ENCODE data around the gene ANKRD44.

ANKRD44 gene

DNA sequence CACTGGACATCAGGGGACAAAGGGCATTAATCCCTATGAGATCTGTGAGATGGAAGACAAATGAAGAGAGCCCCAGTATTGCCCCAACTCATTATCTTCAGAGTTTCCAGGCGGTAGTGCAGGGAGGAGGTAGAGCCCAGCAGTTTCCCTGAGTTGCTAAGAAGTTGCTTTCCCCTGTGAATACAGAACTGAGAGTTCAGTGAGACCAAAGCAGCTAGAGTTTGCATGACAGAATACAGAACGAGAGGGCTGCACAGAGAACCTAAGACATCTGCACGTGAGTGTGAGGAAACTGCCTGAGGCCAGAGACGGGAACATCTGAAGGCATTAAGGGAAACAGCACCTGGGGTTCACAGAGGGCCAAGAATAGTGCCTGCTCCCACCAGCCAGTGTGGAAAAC lies 366.0 kb downstream of the ANKRD44 start:
- TF ChIP-seq FOXP2 (optimal IDR thresholded peaks at IDR 0.05; ENCODE audit: borderline replicate concordance, extremely low read depth, extremely low read length, insufficient read depth) (no peak), POLR2AphosphoS5 (IDR thresholded peaks at IDR 0.05; ENCODE audit: low read depth, low read length) (no peak), TAF1 (IDR thresholded peaks at IDR 0.05; ENCODE audit: borderline replicate concordance, insufficient read depth, low read length) (no peak), SIN3A (IDR thresholded peaks at IDR 0.05; ENCODE audit: borderline replicate concordance, insufficient read depth, low read length) (no peak)
- TF ChIP-seq, protein P1, sequence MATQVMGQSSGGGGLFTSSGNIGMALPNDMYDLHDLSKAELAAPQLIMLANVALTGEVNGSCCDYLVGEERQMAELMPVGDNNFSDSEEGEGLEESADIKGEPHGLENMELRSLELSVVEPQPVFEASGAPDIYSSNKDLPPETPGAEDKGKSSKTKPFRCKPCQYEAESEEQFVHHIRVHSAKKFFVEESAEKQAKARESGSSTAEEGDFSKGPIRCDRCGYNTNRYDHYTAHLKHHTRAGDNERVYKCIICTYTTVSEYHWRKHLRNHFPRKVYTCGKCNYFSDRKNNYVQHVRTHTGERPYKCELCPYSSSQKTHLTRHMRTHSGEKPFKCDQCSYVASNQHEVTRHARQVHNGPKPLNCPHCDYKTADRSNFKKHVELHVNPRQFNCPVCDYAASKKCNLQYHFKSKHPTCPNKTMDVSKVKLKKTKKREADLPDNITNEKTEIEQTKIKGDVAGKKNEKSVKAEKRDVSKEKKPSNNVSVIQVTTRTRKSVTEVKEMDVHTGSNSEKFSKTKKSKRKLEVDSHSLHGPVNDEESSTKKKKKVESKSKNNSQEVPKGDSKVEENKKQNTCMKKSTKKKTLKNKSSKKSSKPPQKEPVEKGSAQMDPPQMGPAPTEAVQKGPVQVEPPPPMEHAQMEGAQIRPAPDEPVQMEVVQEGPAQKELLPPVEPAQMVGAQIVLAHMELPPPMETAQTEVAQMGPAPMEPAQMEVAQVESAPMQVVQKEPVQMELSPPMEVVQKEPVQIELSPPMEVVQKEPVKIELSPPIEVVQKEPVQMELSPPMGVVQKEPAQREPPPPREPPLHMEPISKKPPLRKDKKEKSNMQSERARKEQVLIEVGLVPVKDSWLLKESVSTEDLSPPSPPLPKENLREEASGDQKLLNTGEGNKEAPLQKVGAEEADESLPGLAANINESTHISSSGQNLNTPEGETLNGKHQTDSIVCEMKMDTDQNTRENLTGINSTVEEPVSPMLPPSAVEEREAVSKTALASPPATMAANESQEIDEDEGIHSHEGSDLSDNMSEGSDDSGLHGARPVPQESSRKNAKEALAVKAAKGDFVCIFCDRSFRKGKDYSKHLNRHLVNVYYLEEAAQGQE (IDR thresholded peaks at IDR 0.05; ENCODE audit: insufficient read depth in 1 of 2, low read depth in 2 of 2, low read length in 2 of 2), result no peak

DNA sequence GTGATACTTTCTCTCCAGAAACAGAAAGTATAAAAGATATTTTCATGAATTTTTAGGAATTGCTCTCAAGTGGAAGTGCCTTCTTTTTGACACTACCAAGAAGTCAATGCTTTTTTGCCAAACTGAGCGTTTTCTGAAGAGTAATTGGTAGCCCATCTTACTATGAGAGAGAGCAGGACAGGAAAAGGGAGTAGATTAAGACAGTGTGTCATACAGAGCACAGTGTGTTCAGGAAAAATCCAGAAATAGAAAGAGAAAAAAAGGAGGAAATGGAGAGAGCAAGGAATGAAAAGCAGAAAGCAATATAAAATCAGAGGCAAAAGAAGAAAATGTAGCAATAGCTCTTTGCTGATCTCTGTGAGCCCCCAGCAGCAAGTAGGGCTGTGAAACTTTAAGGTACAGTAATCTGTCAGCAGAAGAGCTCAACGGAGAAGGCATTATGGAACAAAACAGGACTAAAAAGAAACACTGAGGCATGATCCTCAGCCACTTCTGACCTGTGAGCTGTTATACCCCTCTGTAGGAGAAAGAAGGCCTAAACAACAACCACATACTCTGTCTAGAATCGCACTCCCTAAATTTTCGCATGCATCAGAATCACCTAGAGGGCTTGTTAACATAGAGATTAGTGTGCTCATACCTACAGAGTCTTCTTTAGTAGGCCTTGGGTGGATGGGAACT lies 369.0 kb downstream of the ANKRD44 start:
- TF ChIP-seq TAF1 (IDR thresholded peaks at IDR 0.05; ENCODE audit: borderline replicate concordance, insufficient read depth, low read length) (no peak), SIN3A (IDR thresholded peaks at IDR 0.05; ENCODE audit: borderline replicate concordance, insufficient read depth, low read length) (no peak), FOXP2 (optimal IDR thresholded peaks at IDR 0.05; ENCODE audit: borderline replicate concordance, extremely low read depth, extremely low read length, insufficient read depth) (no peak), POLR2AphosphoS5 (IDR thresholded peaks at IDR 0.05; ENCODE audit: low read depth, low read length) (no peak)
- TF ChIP-seq, protein P1 (IDR thresholded peaks at IDR 0.05; ENCODE audit: insufficient read depth in 1 of 2, low read depth in 2 of 2, low read length in 2 of 2), result no peak

DNA sequence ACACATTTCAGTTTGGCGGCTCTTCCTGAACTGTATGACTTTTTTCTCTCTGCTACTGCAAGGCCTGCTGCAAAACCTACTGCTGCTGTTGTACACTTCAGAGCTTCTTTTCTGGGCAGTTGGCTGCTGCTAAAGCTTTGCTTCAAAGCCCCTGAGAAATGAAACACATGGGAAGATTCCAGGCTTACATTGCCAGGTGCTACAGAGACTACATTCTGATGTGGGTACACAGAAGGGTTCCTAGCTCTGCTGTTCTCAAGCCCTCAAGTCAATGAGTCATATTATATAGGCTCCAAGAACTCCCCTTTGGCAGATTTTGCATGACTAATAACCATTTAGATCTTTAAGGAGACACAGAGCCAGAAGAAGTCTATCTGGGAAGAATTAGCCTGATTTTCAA lies 371.2 kb downstream of the ANKRD44 start:
- TF ChIP-seq TAF1 (IDR thresholded peaks at IDR 0.05; ENCODE audit: borderline replicate concordance, insufficient read depth, low read length) (no peak), POLR2AphosphoS5 (IDR thresholded peaks at IDR 0.05; ENCODE audit: low read depth, low read length) (no peak), FOXP2 (optimal IDR thresholded peaks at IDR 0.05; ENCODE audit: borderline replicate concordance, extremely low read depth, extremely low read length, insufficient read depth) (no peak), SIN3A (IDR thresholded peaks at IDR 0.05; ENCODE audit: borderline replicate concordance, insufficient read depth, low read length) (no peak)
- TF ChIP-seq, protein P1 (IDR thresholded peaks at IDR 0.05; ENCODE audit: insufficient read depth in 1 of 2, low read depth in 2 of 2, low read length in 2 of 2), result no peak

Data from PFSK-1 (cell line).